A673 (cell line): ENCODE results near the gene GSTT2B. TPM values are rescaled to one million over a fixed set of nuclear protein-coding genes. Genes with fewer than 3 reads are reported as not detected.

ENCODE experiments used
- BruUV-seq: library from RNA; stranded (reverse); fragments of 400-500 nt; replicated peaks from 2 replicates; lab custom pipeline; 2021; lab: Mats Ljungman, UMichigan
- CTCF ChIA-PET: fragments of 300-600 bp; sonication (Branson Sonifier 250); formaldehyde crosslinking; loops from one replicate; lab custom pipeline; 2022; ENCODE audit warnings: antibody characterized with exemption; lab: Charles Lee
- POLR2A ChIA-PET: fragments of 300-600 bp; sonication (Branson Sonifier 250); formaldehyde crosslinking; loops from one replicate; lab custom pipeline; 2022; ENCODE audit warnings: antibody characterized with exemption; ENCODE audit not compliant: low non-redundant PET; lab: Charles Lee
- DNase-seq: peaks from one replicate; pipeline ENCODE4 v3.0.0-alpha.2; 2015; ENCODE audit warnings: low spot score
- H3K27ac ChIP-seq: fragments of 200-600 bp; sonication (generic); 2 replicates; pipeline ENCODE4 v1.5.1; 2016; ENCODE audit warnings: mixed run types, low read depth, mild to moderate bottlenecking, mixed read lengths, antibody characterized with exemption, low read length; ENCODE audit not compliant: poor library complexity, severe bottlenecking
- H3K27me3 ChIP-seq: fragments of 200-600 bp; sonication (generic); replicated peaks from 2 replicates; pipeline ENCODE4 v1.6.1; 2017; ENCODE audit warnings: mixed run types, low read depth, mild to moderate bottlenecking, mixed read lengths, antibody characterized with exemption, low read length; ENCODE audit not compliant: insufficient read depth, poor library complexity
- H3K36me3 ChIP-seq: fragments of 200-600 bp; sonication (generic); 2 replicates; pipeline ENCODE4 v1.6.1; 2016; ENCODE audit warnings: mixed run types, mild to moderate bottlenecking, mixed read lengths, antibody characterized with exemption, low read length; ENCODE audit not compliant: insufficient read depth, poor library complexity, severe bottlenecking
- H3K4me1 ChIP-seq: fragments of 200-600 bp; sonication (generic); 2 replicates; pipeline ENCODE4 v1.6.1; 2017; ENCODE audit warnings: mixed run types, mild to moderate bottlenecking, mixed read lengths, antibody characterized with exemption, low read length; ENCODE audit not compliant: insufficient read depth, poor library complexity, severe bottlenecking
- H3K4me3 ChIP-seq: fragments of 200-600 bp; sonication (generic); 2 replicates; pipeline ENCODE4 v1.5.1; 2016; ENCODE audit warnings: low read depth, mixed run types, mild to moderate bottlenecking, mixed read lengths, low read length; ENCODE audit not compliant: poor library complexity, severe bottlenecking
- H3K9me3 ChIP-seq: fragments of 200-600 bp; sonication (generic); 2 replicates; pipeline ENCODE4 v1.6.1; 2016; ENCODE audit warnings: mixed run types, low read depth, mild to moderate bottlenecking, mixed read lengths, antibody characterized with exemption, low read length; ENCODE audit not compliant: poor library complexity, severe bottlenecking
- CTCF ChIP-seq: fragments of 300-800, 200-600 bp; sonication (generic); conservative IDR thresholded peaks from 2 replicates; pipeline ENCODE4 v1.5.1; 2017; ENCODE audit warnings: low read depth, mild to moderate bottlenecking, antibody characterized with exemption, low read length, moderate library complexity, mixed read lengths
- EZH2 ChIP-seq: fragments of 200-600 bp; sonication (generic); IDR thresholded peaks from 2 replicates; pipeline ENCODE4 v1.6.1; 2017; ENCODE audit warnings: borderline replicate concordance, low read depth, mild to moderate bottlenecking, mixed read lengths, antibody characterized with exemption, low read length; ENCODE audit not compliant: poor library complexity, severe bottlenecking
- intact Hi-C: fragments of 100-400 bp; cut with micrococcal nuclease; formaldehyde crosslinking; loops from one replicate; pipeline ENCODE4 v1.10.0; 2022; ENCODE audit not compliant: unreplicated experiment
- total RNA-seq: library from RNA; stranded (reverse); gene quantifications from 2 replicates; pipeline ENCODE4 v1.2.3, GENCODE V29; 2021

The GSTT2B gene
- total RNA-seq, 1 experiment from 2014 or later, result 0.54 TPM

DNA sequence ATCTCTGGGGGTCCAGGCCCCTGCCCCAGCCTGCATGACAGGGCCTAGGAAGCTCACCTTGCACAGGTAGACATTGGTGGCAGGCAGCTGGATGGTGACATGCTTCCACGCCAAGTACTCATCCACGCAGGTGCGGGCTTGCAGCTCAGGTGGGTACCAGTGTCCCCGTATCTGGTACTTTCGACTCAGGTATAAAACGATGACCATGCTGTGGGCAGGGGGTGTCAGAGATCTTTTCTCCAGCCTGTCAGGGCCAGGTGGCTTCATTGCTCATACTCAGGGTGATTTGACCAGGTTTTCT is 45.9 kb upstream of the GSTT2B start:
- no peaks in the 10 kb centered on the region for H3K27me3 ChIP-seq
- POLR2A ChIA-PET, result no interaction called here
- DNase-seq, result no peak
- no peaks in the 10 kb centered on the region for H3K9me3 ChIP-seq
- no peaks in the 10 kb centered on the region for H3K36me3 ChIP-seq
- TF ChIP-seq EZH2 (no peak), CTCF (no peak)
- H3K4me1 ChIP-seq, result no peaks in the 10 kb centered on the region
- no peak overlapping the region for H3K4me3 ChIP-seq
- BruUV-seq, result no TSS peak
- CTCF ChIA-PET, result no interaction called here
- intact Hi-C loops, result no loop called here
- H3K27ac ChIP-seq, result no peak overlapping the region

DNA sequence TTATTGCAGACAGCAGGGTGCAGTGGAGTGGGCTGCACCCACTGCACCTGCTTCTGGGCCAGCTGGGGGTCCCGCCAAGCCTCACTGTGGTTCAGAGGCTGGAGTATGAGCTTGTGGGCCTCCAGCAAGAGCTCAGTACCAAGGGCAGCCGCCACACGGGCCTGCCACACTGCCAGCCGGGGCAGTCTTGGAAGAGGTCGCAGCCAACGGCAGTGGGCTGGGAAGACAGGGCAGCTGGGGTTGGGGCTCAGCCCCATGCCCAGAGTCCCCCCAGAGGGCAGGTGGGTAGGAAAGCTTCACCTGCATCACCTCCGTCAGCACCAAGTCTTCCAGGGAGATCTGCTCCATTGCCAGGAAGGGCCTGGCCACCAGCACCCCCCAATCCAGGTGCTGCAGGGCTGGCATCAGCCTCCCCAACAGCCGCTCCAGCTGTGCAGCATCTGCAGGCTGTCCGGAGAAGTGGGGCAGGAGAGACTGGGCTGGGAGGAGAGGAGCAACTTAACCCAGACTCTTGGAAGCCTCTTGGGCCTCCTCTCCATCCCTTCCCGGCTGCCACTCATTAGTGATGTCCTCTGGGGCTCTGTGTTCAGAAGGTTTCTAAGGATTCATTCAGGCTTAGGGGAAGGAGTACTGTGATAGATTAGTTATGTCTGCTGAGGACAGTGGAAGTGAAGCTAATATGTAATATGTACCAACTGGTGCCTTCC is 45.4 kb upstream of the GSTT2B start:
- BruUV-seq, result no TSS peak
- no peaks in the 10 kb centered on the region for H3K4me1 ChIP-seq
- H3K4me3 ChIP-seq, result no peak overlapping the region
- ChIA-PET POLR2A (no interaction called here), CTCF (no interaction called here)
- H3K27ac ChIP-seq, result no peak overlapping the region
- intact Hi-C loops, result no loop called here
- no peaks in the 10 kb centered on the region for H3K36me3 ChIP-seq
- H3K9me3 ChIP-seq, result no peaks in the 10 kb centered on the region
- TF ChIP-seq EZH2, result no peak
- no peak for TF ChIP-seq CTCF
- H3K27me3 ChIP-seq, result no peaks in the 10 kb centered on the region
- DNase-seq, result no peak

DNA sequence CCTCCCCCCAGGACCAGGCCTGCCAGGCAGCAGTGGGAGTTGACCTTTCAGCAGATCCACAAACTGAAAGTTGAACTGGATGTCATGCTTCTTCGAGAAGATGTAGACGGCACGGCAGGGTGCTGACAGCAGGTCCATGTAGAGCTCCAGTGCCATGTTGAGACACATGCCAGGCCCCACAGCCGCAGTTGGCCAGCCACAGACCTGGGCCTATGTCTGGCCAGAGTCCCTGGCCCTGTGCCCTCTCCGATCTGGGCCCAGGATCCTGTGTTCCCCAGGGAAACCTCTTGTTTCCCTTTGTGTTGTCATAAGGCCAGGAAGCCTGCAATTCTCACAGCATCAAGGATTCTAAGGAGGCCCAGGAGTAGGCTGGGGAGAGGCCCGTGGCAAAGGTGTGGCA is 44.2 kb upstream of the GSTT2B start, which contains the start of gene GSTT4:
TSS of gene GSTT4 (minus strand) at position 253 of the 400 bp plus-strand sequence. CDS start at position 156, 97 bp downstream.
- Histone ChIP-seq H3K4me3 (no peak within 1 kb of the TSS), H3K27me3 (no peaks in the 10 kb centered on the region), H3K27ac (no peak within 1 kb of the TSS), H3K4me1 (no peaks in the 10 kb centered on the region), H3K9me3 (no peaks in the 10 kb centered on the region), H3K36me3 (no peaks in the 10 kb centered on the region)
- TF ChIP-seq EZH2 (no peak), CTCF (no peak)
- CTCF ChIA-PET, result no interaction called here
- intact Hi-C loops, result no loop called here
- BruUV-seq, result no TSS peak
- no peak for DNase-seq
- POLR2A ChIA-PET, result interaction anchor here (0.6 kb wide), 1 partner anchor 118 kb away, joined by 10 read pairs; no protein-coding TSS in a partner anchor
